HCT116 (cell line): ENCODE data around the gene CASK. TPM values are rescaled to one million over a fixed set of nuclear protein-coding genes. Genes with fewer than 3 reads are reported as not detected.

Experiments
- ATAC-seq: fragments of 200-7000 bp; cut with Tn5 transposase; 2 replicates; pipeline ENCODE4 v1.9.1; 2020; ENCODE audit warnings: mild to moderate bottlenecking, moderate library complexity
- BruUV-seq: library from RNA; stranded (reverse); fragments of 400-500 nt; replicated peaks from 2 replicates; lab custom pipeline; 2021; lab: Mats Ljungman, UMichigan
- CTCF ChIA-PET: fragments of 300-600 bp; sonication (Branson Sonifier 250); formaldehyde crosslinking; loops from one replicate; lab custom pipeline; 2021; ENCODE audit warnings: antibody characterized with exemption; lab: Charles Lee
- POLR2A ChIA-PET: fragments of 300-600, 350-600 bp; sonication (Branson Sonifier 250); formaldehyde crosslinking; loops from one replicate; lab custom pipeline; 2021; ENCODE audit warnings: antibody characterized with exemption; lab: Charles Lee
- RAD21 ChIA-PET, 2 experiments: fragments of 300-600 bp; sonication (Branson Sonifier 250); formaldehyde crosslinking; loops; one replicate each; lab custom pipeline; 2023; ENCODE audit warnings: low total read pairs in 2 of 2; ENCODE audit not compliant: uncharacterized antibody in 2 of 2, unreplicated experiment in 2 of 2, low non-redundant PET in 1 of 2; lab: Charles Lee
- DNase-seq: peaks from one replicate; pipeline ENCODE4 v3.0.0-alpha.2; 2010; ENCODE audit warnings: low read depth, low spot score
- H2AFZ ChIP-seq: fragments of 200-600 bp; shearing (Covaris generic), sonication (generic); 2 replicates; pipeline ENCODE4 v1.6.1; 2017; ENCODE audit warnings: low read depth, mixed run types, mixed read lengths, antibody characterized with exemption, low read length; ENCODE audit not compliant: poor library complexity, severe bottlenecking
- H3K27ac ChIP-seq: 2 replicates; pipeline ENCODE4 v1.5.1; 2012; ENCODE audit warnings: low read depth, low read length
- H3K27me3 ChIP-seq: fragments of 200-600 bp; sonication (generic); 2 replicates; pipeline ENCODE4 v1.6.1; 2016; ENCODE audit warnings: mixed run types, low read length, mixed read lengths; ENCODE audit not compliant: insufficient read depth
- H3K36me3 ChIP-seq, 2 experiments: fragments of 200-500 bp in 1 of 2; fragments of 200-600 bp in 1 of 2; sonication (Bioruptor generic) in 1 of 2; sonication (generic) in 1 of 2; 2 replicates each; pipeline versions ENCODE4 v1.5.1 to v1.6.1; 2014 to 2016; ENCODE audit warnings: low read length in 2 of 2, inconsistent platforms in 1 of 2, mixed read lengths in 1 of 2, mixed run types in 1 of 2; ENCODE audit not compliant: insufficient read depth in 2 of 2, control insufficient read depth in 1 of 2
- H3K4me1 ChIP-seq, 2 experiments: fragments of 200-600 bp in 1 of 2; sonication (generic) in 1 of 2; 2 replicates each; pipeline versions ENCODE4 v1.5.1 to v1.6.1; 2012 to 2017; ENCODE audit warnings: low read length in 2 of 2, inconsistent platforms in 1 of 2, mild to moderate bottlenecking in 1 of 2, mixed read lengths in 1 of 2, mixed run types in 1 of 2, moderate library complexity in 1 of 2; ENCODE audit not compliant: insufficient read depth in 2 of 2, control insufficient read depth in 1 of 2
- H3K4me2 ChIP-seq: fragments of 200-600 bp; sonication (generic); 2 replicates; pipeline ENCODE4 v1.6.1; 2017; ENCODE audit warnings: mixed run types, low read length, mixed read lengths
- H3K4me3 ChIP-seq, 2 experiments: fragments of 200-600 bp in 1 of 2; sonication (generic) in 1 of 2; replicated peaks in 1 of 2; 2 replicates each; pipeline ENCODE4 v1.5.1; 2011 to 2016; ENCODE audit warnings: low read length in 2 of 2, control low read depth in 1 of 2, low read depth in 1 of 2, mild to moderate bottlenecking in 1 of 2, mixed read lengths in 1 of 2, mixed run types in 1 of 2
- H3K79me2 ChIP-seq: fragments of 200-600 bp; sonication (generic); 2 replicates; pipeline ENCODE4 v1.6.1; 2017; ENCODE audit warnings: mild to moderate bottlenecking, mixed run types, low read length, moderate library complexity, mixed read lengths; ENCODE audit not compliant: insufficient read depth
- H3K9ac ChIP-seq: fragments of 200-600 bp; sonication (generic); 2 replicates; pipeline ENCODE4 v1.6.1; 2016; ENCODE audit warnings: low read length, mixed read lengths
- H3K9me2 ChIP-seq: fragments of 200-600 bp; sonication (generic), shearing (Covaris generic); 2 replicates; pipeline ENCODE4 v1.6.1; 2017; ENCODE audit warnings: mixed run types, mild to moderate bottlenecking, moderate library complexity; ENCODE audit not compliant: insufficient read depth
- H3K9me3 ChIP-seq, 2 experiments: fragments of 200-500 bp in 1 of 2; fragments of 200-600 bp in 1 of 2; sonication (Bioruptor generic) in 1 of 2; sonication (generic) in 1 of 2; 2 replicates each; pipeline ENCODE4 v1.6.1; 2014 to 2017; ENCODE audit warnings: low read length in 2 of 2, mixed read lengths in 2 of 2, inconsistent platforms in 1 of 2, low read depth in 1 of 2, mild to moderate bottlenecking in 1 of 2, mixed run types in 1 of 2, moderate library complexity in 1 of 2; ENCODE audit not compliant: control insufficient read depth in 1 of 2, insufficient read depth in 1 of 2
- H4K20me1 ChIP-seq: fragments of 200-600 bp; sonication (generic), shearing (Covaris generic); 2 replicates; pipeline ENCODE4 v1.6.1; 2017; ENCODE audit warnings: mixed run types, mild to moderate bottlenecking, moderate library complexity; ENCODE audit not compliant: insufficient read depth
- CBX3 ChIP-seq: IDR thresholded peaks from 2 replicates; pipeline ENCODE4 v1.6.1; 2012; ENCODE audit warnings: low read depth
- CEBPB ChIP-seq: IDR thresholded peaks from 2 replicates; pipeline ENCODE4 v1.6.1; 2012; ENCODE audit warnings: low read depth
- EGR1 ChIP-seq: IDR thresholded peaks from 2 replicates; pipeline ENCODE4 v1.6.1; 2012; ENCODE audit warnings: low read depth
- ELF1 ChIP-seq: IDR thresholded peaks from 2 replicates; pipeline ENCODE4 v1.6.1; 2012; ENCODE audit warnings: low read depth, borderline replicate concordance
- EZH2 ChIP-seq: fragments of 200-600 bp; sonication (generic); IDR thresholded peaks from 2 replicates; pipeline ENCODE4 v1.6.1; 2017; ENCODE audit warnings: antibody characterized with exemption, mixed run types
- EZH2phosphoT487 ChIP-seq: fragments of 200-600 bp; IDR thresholded peaks from 2 replicates; pipeline ENCODE4 v1.6.1; 2018; ENCODE audit warnings: antibody characterized with exemption, borderline replicate concordance
- FOSL1 ChIP-seq: IDR thresholded peaks from 2 replicates; pipeline ENCODE4 v1.6.1; 2012; ENCODE audit warnings: low read depth
- JUND ChIP-seq: IDR thresholded peaks from 2 replicates; pipeline ENCODE4 v1.6.1; 2012
- POLR2A ChIP-seq: IDR thresholded peaks from 2 replicates; pipeline ENCODE4 v1.7.0; 2011; ENCODE audit warnings: borderline replicate concordance; ENCODE audit not compliant: insufficient read depth, insufficient read length; ENCODE audit errors: extremely low read depth
- POLR2AphosphoS5 ChIP-seq: IDR thresholded peaks from 2 replicates; pipeline ENCODE4 v1.6.1; 2011; ENCODE audit warnings: mild to moderate bottlenecking, low read depth, low read length, moderate library complexity
- RAD21 ChIP-seq: IDR thresholded peaks from 2 replicates; pipeline ENCODE4 v1.6.1; 2012; ENCODE audit warnings: low read depth, mild to moderate bottlenecking
- SIN3A ChIP-seq: IDR thresholded peaks from 2 replicates; pipeline ENCODE4 v1.6.1; 2012; ENCODE audit warnings: low read depth
- SP1 ChIP-seq: IDR thresholded peaks from 2 replicates; pipeline ENCODE4 v1.6.1; 2012; ENCODE audit warnings: low read depth
- SRF ChIP-seq: IDR thresholded peaks from 2 replicates; pipeline ENCODE4 v1.6.1; 2012; ENCODE audit warnings: low read depth
- TCF7L2 ChIP-seq: IDR thresholded peaks from 2 replicates; pipeline ENCODE4 v1.7.0; 2011; ENCODE audit warnings: borderline replicate concordance, inconsistent platforms; ENCODE audit not compliant: insufficient read depth, insufficient read length; ENCODE audit errors: extremely low read depth
- YY1 ChIP-seq: IDR thresholded peaks from 2 replicates; pipeline ENCODE4 v1.6.1; 2011; ENCODE audit warnings: low read length, low read depth, moderate library complexity, mild to moderate bottlenecking; ENCODE audit not compliant: insufficient replicate concordance; ENCODE audit errors: extremely low read depth
- ZFX ChIP-seq: fragments of 450-650 bp; IDR thresholded peaks from 2 replicates; pipeline ENCODE4 v1.6.1; 2017
- ZNF274 ChIP-seq: fragments of 200-500 bp; sonication (Bioruptor generic); IDR thresholded peaks from 2 replicates; pipeline ENCODE4 v1.6.1; 2014; ENCODE audit warnings: mild to moderate bottlenecking, low read depth, low read length, inconsistent platforms
- intact Hi-C: fragments of 100-400 bp; cut with micrococcal nuclease; formaldehyde crosslinking; loops from 2 replicates; pipeline ENCODE4 v1.10.0; 2022
- total RNA-seq: library from RNA; stranded (reverse); gene quantifications from one replicate; pipeline ENCODE4 v1.2.1, GENCODE V29; 2021; ENCODE audit not compliant: unreplicated experiment
- TF ChIP-seq, protein P1 (sequence below), 3 experiments: fragments of 200-600 bp in 1 of 3; sonication (generic) in 1 of 3; IDR thresholded peaks in 2 of 3; conservative IDR thresholded peaks in 1 of 3; 2 replicates each; pipeline ENCODE4 v1.5.1; 2012 to 2017; ENCODE audit warnings: low read depth in 2 of 3, low read length in 2 of 3, antibody characterized with exemption in 1 of 3, borderline replicate concordance in 1 of 3, control low read depth in 1 of 3, mild to moderate bottlenecking in 1 of 3, mixed read lengths in 1 of 3, mixed run types in 1 of 3, moderate library complexity in 1 of 3; ENCODE audit not compliant: insufficient read depth in 1 of 3
- TF ChIP-seq, protein P2 (sequence below): IDR thresholded peaks from 2 replicates; pipeline ENCODE4 v1.6.1; 2012
- TF ChIP-seq, protein P3 (sequence below): IDR thresholded peaks from 2 replicates; pipeline ENCODE4 v1.6.1; 2012

The CASK gene
- total RNA-seq, 1 experiment from 2014 or later = 39.0 TPM

DNA sequence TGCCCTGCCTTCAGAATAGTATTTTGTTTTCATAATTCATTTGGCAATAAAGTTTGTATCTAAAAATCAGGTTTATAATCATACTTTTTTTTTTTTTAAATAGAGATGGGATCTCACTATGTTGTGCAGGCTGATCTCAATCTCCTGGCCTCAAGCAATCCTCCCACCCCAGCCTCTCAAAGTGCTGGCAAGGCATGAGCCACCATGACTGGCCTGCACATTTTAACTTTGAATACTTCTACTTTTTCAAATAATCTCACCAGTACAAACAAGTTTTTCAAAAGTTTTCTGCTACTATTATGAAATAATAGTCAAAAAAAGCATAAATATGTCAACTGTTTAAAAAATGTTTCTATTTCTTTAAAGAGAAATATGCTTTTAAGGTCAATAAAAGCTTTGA, 304.1 kb downstream of the CASK start:
- no peak for ATAC-seq
- CTCF ChIA-PET = no interaction called here
- POLR2A ChIA-PET = no interaction called here

DNA sequence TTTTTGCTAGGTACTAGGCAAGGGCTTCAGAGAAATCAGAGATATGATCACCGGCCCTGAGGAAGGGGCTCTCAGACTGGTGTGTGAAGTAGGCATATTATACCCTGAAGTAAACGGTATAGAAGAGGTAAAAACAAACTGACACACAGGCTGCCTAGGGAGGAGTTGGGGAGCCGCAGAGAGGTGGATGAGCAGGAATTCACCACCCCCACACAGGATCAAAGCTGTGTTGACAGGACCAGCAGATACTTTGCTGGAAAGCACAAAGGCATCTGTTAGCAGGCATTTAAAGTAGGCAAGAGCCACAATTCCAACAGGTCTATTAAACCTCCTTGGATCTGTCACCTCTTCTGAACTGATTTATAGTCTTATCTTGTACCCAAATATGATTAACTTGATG, 306.4 kb downstream of the CASK start:
- ATAC-seq (no peak), DNase-seq (no peak)
- Histone ChIP-seq H3K4me1 (peaks cover 0 to 4% of the 10 kb centered on the region in 2 experiments; a peak in 1 of 4 replicates), H3K27ac (no peak overlapping the region), H3K79me2 (no peaks in the 10 kb centered on the region), H3K4me2 (no peak overlapping the region), H3K9ac (no peak overlapping the region), H2AFZ (no peak overlapping the region), H3K4me3 (no peak overlapping the region), H3K27me3 (no peaks in the 10 kb centered on the region), H3K9me3 (no peaks in the 10 kb centered on the region), H3K36me3 (no peaks in the 10 kb centered on the region), H4K20me1 (no peaks in the 10 kb centered on the region), H3K9me2 (no peaks in the 10 kb centered on the region)
- CTCF ChIA-PET = no interaction called here
- BruUV-seq = no TSS peak
- POLR2A ChIA-PET = no interaction called here
- TF ChIP-seq ZFX = no peak
- TF ChIP-seq, protein P1, sequence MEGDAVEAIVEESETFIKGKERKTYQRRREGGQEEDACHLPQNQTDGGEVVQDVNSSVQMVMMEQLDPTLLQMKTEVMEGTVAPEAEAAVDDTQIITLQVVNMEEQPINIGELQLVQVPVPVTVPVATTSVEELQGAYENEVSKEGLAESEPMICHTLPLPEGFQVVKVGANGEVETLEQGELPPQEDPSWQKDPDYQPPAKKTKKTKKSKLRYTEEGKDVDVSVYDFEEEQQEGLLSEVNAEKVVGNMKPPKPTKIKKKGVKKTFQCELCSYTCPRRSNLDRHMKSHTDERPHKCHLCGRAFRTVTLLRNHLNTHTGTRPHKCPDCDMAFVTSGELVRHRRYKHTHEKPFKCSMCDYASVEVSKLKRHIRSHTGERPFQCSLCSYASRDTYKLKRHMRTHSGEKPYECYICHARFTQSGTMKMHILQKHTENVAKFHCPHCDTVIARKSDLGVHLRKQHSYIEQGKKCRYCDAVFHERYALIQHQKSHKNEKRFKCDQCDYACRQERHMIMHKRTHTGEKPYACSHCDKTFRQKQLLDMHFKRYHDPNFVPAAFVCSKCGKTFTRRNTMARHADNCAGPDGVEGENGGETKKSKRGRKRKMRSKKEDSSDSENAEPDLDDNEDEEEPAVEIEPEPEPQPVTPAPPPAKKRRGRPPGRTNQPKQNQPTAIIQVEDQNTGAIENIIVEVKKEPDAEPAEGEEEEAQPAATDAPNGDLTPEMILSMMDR (IDR thresholded peaks at IDR 0.05 in 2 of 3, conservative IDR thresholded peaks at IDR 0.05 in 1 of 3; ENCODE audit: borderline replicate concordance in 1 of 3, insufficient read depth in 1 of 3, low read depth in 2 of 3, low read length in 2 of 3) = no peak
- TF ChIP-seq, protein P2, sequence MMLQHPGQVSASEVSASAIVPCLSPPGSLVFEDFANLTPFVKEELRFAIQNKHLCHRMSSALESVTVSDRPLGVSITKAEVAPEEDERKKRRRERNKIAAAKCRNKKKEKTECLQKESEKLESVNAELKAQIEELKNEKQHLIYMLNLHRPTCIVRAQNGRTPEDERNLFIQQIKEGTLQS = no peak
- TF ChIP-seq EGR1 = no peak
- no peak for TF ChIP-seq CBX3
- TF ChIP-seq EZH2 = no peak
- TF ChIP-seq SP1 = no peak
- no peak for TF ChIP-seq RAD21
- TF ChIP-seq SRF = no peak
- no peak for TF ChIP-seq EZH2phosphoT487
- TF ChIP-seq, protein P3, sequence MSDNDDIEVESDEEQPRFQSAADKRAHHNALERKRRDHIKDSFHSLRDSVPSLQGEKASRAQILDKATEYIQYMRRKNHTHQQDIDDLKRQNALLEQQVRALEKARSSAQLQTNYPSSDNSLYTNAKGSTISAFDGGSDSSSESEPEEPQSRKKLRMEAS = no peak
- TF ChIP-seq POLR2A = no peak
- no peak for TF ChIP-seq TCF7L2
- no peak for TF ChIP-seq YY1
- no peak for TF ChIP-seq ELF1
- TF ChIP-seq POLR2AphosphoS5 = no peak
- TF ChIP-seq CEBPB = no peak
- no peak for TF ChIP-seq FOSL1
- TF ChIP-seq ZNF274 = no peak
- TF ChIP-seq JUND = no peak
- intact Hi-C loops = no loop called here
- RAD21 ChIA-PET = no interaction called here

More for the DNA sequence above, 304.1 kb downstream of the CASK start:
- no peak for DNase-seq
- Histone ChIP-seq H3K4me1 (peaks cover 0 to 4% of the 10 kb centered on the region in 2 experiments; a peak in 1 of 4 replicates), H2AFZ (no peak overlapping the region), H3K79me2 (no peaks in the 10 kb centered on the region), H3K36me3 (no peaks in the 10 kb centered on the region), H3K4me3 (no peak overlapping the region), H3K9me3 (no peaks in the 10 kb centered on the region), H4K20me1 (no peaks in the 10 kb centered on the region), H3K9me2 (no peaks in the 10 kb centered on the region), H3K9ac (no peak overlapping the region), H3K27ac (no peak overlapping the region), H3K27me3 (no peaks in the 10 kb centered on the region), H3K4me2 (no peak overlapping the region)
- BruUV-seq = no TSS peak
- TF ChIP-seq EZH2 (no peak), SIN3A (no peak), POLR2AphosphoS5 (no peak), ELF1 (no peak), YY1 (no peak), FOSL1 (no peak)
- intact Hi-C loops = no loop called here
- RAD21 ChIA-PET = no interaction called here
